Skeletal muscle tissue (tissue), 4 donors: ENCODE results near the gene PACSIN2. TPM values are rescaled to one million over a fixed set of nuclear protein-coding genes. Genes with fewer than 3 reads are reported as not detected.

Experiments used
- H3K27ac ChIP-seq: one replicate; pipeline ENCODE4 v1.7.0; 2013; ENCODE audit warnings: mild to moderate bottlenecking, low read depth, low read length, inconsistent platforms
- H3K27me3 ChIP-seq, 3 donors: one replicate each; pipeline ENCODE4 v1.7.0; 2013; ENCODE audit warnings: low read length in 3 of 3; ENCODE audit not compliant: control insufficient read depth in 3 of 3, insufficient read depth in 3 of 3
- H3K36me3 ChIP-seq, 3 donors: one replicate each; pipeline ENCODE4 v1.7.0; 2013; ENCODE audit warnings: low read length in 3 of 3; ENCODE audit not compliant: control insufficient read depth in 3 of 3, insufficient read depth in 3 of 3
- H3K4me1 ChIP-seq, 3 donors: one replicate each; pipeline ENCODE4 v1.7.0; 2013; ENCODE audit warnings: low read length in 3 of 3, mild to moderate bottlenecking in 3 of 3; ENCODE audit not compliant: control insufficient read depth in 3 of 3, insufficient read depth in 3 of 3
- H3K4me3 ChIP-seq, 3 donors: one replicate each; pipeline ENCODE4 v1.7.0; 2013; ENCODE audit warnings: low read length in 3 of 3
- H3K9ac ChIP-seq, 3 donors: one replicate each; pipeline ENCODE4 v1.7.0; 2013; ENCODE audit warnings: low read length in 3 of 3, mild to moderate bottlenecking in 3 of 3, moderate library complexity in 2 of 3, low read depth in 1 of 3
- H3K9me3 ChIP-seq, 3 donors: one replicate each; pipeline ENCODE4 v1.7.0; 2013; ENCODE audit warnings: low read length in 3 of 3; ENCODE audit not compliant: control insufficient read depth in 3 of 3
- total RNA-seq: library from RNA; depleted of rRNA; stranded (reverse); fragments of >200 nt; gene quantifications from one replicate; pipeline ENCODE4 v1.2.3, GENCODE V29; 2014
- donor health status: Osteomylitis.

PACSIN2 gene
- total RNA-seq, 1 donor from 2014 or later: 20.9 TPM

- H3K27ac ChIP-seq: no peak overlapping the region
- peaks cover 0 to 3% (median 0%) of the 10 kb centered on the region in 3 donors for H3K36me3 ChIP-seq
- no peaks in the 10 kb centered on the region for H3K9me3 ChIP-seq
- H3K9ac ChIP-seq: no peak overlapping the region
- no peaks in the 10 kb centered on the region for H3K27me3 ChIP-seq
- H3K4me3 ChIP-seq: no peak overlapping the region
- H3K4me1 ChIP-seq: peaks cover 18 to 70% (median 60%) of the 10 kb centered on the region in 3 donors
These were observed 101.0 kb downstream of the PACSIN2 start for GRCh38 chr22:42913874-42914510.

DNA sequence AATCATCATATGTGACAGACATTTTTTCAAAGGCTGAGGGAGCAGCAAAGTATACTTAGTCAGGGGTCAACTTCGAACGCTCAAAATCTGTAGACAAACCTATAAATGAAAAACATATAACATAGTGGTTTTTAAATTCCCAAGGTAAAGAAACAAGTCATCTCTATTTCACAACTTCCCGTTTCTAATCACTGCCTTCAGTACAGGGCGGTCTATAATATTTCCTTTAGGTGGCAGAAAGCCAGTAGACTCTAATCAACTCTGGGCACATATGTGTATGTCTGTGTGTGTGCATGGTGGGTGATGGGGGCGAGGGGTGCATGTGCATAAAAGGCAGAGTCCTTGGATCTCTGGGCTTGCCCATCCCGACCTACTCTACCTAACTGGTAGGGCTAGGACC, 102.9 kb downstream of the PACSIN2 start:
- Histone ChIP-seq H3K36me3 (peaks cover 0 to 3% (median 0%) of the 10 kb centered on the region in 3 donors), H3K4me3 (no peak overlapping the region), H3K9me3 (no peaks in the 10 kb centered on the region), H3K27ac (no peak overlapping the region), H3K4me1 (peaks cover 33 to 79% (median 71%) of the 10 kb centered on the region in 3 donors), H3K27me3 (no peaks in the 10 kb centered on the region), H3K9ac (no peak overlapping the region)

- Histone ChIP-seq H3K27ac (no peak overlapping the region), H3K9ac (peak overlapping the region in 1 of 3 donors; percentile 45), H3K27me3 (no peaks in the 10 kb centered on the region), H3K36me3 (peaks cover 0 to 3% (median 0%) of the 10 kb centered on the region in 3 donors), H3K4me3 (no peak overlapping the region), H3K9me3 (no peaks in the 10 kb centered on the region), H3K4me1 (peaks cover 50 to 84% (median 79%) of the 10 kb centered on the region in 3 donors)
These were observed 104.6 kb downstream of the PACSIN2 start for GRCh38 chr22:42910221-42910942.

DNA sequence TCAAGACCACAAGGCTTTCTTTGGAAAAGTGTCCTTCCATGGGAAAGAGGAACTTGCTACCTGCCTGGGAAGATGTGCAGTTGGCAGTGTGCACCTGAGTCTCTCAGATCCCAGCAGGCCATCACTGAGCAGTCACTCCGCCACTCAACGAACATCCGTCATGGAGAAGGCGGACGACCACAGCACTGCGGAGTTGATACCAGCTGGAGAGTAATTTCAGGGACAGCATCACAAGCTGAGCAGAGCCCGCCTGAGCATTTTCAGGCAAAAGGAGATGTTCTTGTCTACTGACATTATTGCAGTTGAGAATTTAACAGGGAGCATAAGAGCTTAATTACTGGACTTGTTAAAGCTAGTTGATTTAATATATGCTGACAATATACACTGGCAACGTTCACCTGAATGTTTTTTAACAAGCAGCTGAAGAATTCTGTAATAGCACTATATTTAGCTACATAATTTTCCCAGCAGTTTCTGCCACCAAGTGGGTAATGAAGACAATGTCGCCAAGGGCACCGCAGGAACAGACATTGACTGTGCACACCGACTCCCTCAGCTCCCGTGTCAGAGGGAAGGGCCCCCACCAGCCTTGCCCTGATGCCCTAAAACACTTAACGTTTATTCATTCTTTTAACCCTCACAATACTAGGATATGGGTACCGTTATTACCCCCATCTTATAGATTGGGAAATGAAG, 105.4 kb downstream of the PACSIN2 start:
- Histone ChIP-seq H3K9ac (no peak overlapping the region), H3K36me3 (peaks cover 0 to 3% (median 0%) of the 10 kb centered on the region in 3 donors), H3K27ac (no peak overlapping the region), H3K4me1 (peaks cover 51 to 84% (median 81%) of the 10 kb centered on the region in 3 donors), H3K9me3 (no peaks in the 10 kb centered on the region), H3K27me3 (no peaks in the 10 kb centered on the region), H3K4me3 (no peak overlapping the region)

DNA sequence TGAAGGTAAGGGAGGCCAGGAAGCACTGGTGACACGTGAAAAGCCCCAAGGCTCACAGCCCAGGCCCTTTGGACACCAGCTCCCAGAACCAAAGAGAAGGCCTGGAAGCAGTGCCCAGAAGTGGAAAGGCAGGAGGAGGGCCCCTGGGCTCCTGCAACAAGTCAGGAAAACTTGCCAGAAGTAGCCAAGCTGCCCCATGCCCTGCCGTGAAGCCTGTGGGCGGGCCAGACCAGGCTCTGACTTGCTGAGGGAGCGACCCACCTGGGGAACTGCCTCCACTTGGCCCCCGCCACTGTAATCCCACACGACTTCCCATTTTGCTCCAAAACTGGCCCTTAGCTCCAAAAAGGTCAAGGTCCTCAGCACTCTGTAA, 106.6 kb downstream of the PACSIN2 start:
- peak overlapping the region in 1 of 3 donors; percentile 35 for H3K4me3 ChIP-seq
- H3K36me3 ChIP-seq: peaks cover 0 to 3% (median 0%) of the 10 kb centered on the region in 3 donors
- no peaks in the 10 kb centered on the region for H3K9me3 ChIP-seq
- H3K9ac ChIP-seq: peak overlapping the region in 2 of 3 donors; percentile 17 to 62
- H3K27ac ChIP-seq: peak overlapping the region; percentile 46
- no peaks in the 10 kb centered on the region for H3K27me3 ChIP-seq
- peaks cover 54 to 86% (median 81%) of the 10 kb centered on the region in 3 donors for H3K4me1 ChIP-seq

GRCh38 chr22:42907404-42908373, 107.3 kb downstream of the PACSIN2 start:
- peak overlapping the region in 2 of 3 donors; percentile 31 to 35 for H3K4me3 ChIP-seq
- H3K27ac ChIP-seq: peak overlapping the region; percentile 46
- H3K9ac ChIP-seq: peak overlapping the region in 2 of 3 donors; percentile 34 to 62
- H3K36me3 ChIP-seq: peaks cover 0 to 3% (median 0%) of the 10 kb centered on the region in 3 donors
- H3K9me3 ChIP-seq: no peaks in the 10 kb centered on the region
- H3K27me3 ChIP-seq: no peaks in the 10 kb centered on the region
- H3K4me1 ChIP-seq: peaks cover 59 to 91% (median 84%) of the 10 kb centered on the region in 3 donors

DNA sequence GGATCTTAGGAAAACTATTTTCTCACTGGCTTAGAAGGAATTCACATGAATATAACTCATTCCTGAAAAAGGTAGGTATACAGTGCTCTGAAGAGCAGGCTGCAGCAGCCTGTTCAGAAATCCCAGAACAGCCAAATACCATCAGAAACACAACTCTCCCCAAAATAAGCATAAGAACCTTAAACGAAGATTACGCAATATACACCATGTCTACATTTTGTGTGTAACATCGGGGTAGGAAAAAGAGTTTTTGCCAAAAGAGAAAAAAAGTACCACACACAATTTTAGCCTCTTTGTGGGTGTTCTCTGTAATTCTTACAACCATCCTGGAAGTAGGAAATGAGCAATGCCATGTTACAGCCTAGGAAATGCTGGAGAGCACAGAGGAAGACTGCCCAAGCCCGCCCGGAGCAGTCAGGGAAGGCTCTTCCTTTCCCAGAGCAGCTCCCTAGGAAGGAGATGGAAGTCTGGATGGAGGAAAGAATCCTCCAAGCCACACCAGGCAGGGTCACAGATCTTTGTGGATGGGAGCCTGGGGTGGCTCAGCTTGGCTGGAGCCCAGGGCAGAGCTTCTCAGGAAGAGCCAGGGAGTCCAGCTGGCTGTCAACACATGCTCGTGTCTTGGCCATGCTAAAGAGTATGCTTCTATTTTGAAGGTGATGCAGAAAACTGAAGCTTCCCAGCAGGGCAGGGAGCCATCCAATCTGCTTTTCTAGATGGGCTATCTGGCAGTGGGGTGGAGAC, 108.2 kb downstream of the PACSIN2 start:
- Histone ChIP-seq H3K9me3 (no peaks in the 10 kb centered on the region), H3K36me3 (peaks cover 0 to 3% (median 0%) of the 10 kb centered on the region in 3 donors), H3K4me3 (peak overlapping the region in 1 of 3 donors; percentile 31), H3K27me3 (no peaks in the 10 kb centered on the region), H3K9ac (no peak overlapping the region), H3K4me1 (peaks cover 66 to 94% (median 89%) of the 10 kb centered on the region in 3 donors), H3K27ac (peak overlapping the region; percentile 46)

DNA sequence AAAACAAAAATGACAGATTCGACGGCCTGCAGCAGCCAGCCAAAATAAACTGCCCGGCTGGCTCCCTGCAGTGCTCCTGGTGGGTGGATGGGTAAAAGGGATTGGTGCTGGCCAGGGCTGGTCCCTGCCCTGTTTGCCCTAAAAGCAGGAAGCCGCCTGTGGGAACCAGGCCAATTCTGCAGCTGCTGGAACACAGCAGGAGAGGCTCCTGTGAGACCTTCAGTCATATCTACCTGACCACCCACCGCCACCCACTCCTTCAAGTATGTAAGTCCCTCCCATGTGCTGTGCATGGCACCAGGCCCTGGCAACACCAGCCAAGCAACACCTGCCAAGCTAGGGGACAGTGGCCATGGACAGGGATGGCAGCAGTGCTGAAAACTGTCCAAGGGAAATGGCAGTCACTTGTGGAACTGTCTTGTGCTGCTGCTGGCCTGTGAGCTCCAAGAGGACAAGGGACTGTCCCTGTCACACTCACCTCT, 109.2 kb downstream of the PACSIN2 start:
- H3K4me3 ChIP-seq: peak overlapping the region in 1 of 3 donors; percentile 46
- peak overlapping the region; percentile 46 for H3K27ac ChIP-seq
- H3K4me1 ChIP-seq: peaks cover 74 to 95% (median 90%) of the 10 kb centered on the region in 3 donors
- peak overlapping the region in 2 of 3 donors; percentile 28 to 40 for H3K9ac ChIP-seq
- no peaks in the 10 kb centered on the region for H3K9me3 ChIP-seq
- H3K36me3 ChIP-seq: peaks cover 0 to 3% (median 0%) of the 10 kb centered on the region in 3 donors
- H3K27me3 ChIP-seq: no peaks in the 10 kb centered on the region
